OCI-LY1 (cell line): ENCODE data around the gene TMEM184A.

Experiments used
- CTCF ChIP-seq: fragments of 200-600 bp; sonication (generic), shearing (Covaris generic); IDR thresholded peaks from 2 replicates; pipeline ENCODE4 v1.5.1; 2017; ENCODE audit warnings: mild to moderate bottlenecking, antibody characterized with exemption, low read length, moderate library complexity, mixed read lengths
- EZH2 ChIP-seq: fragments of 200-600 bp; sonication (generic), shearing (Covaris generic); IDR thresholded peaks from 2 replicates; pipeline ENCODE4 v1.8.0; 2017; ENCODE audit warnings: borderline replicate concordance, mixed run types, mild to moderate bottlenecking, antibody characterized with exemption, low read length, moderate library complexity, mixed read lengths

- TF ChIP-seq CTCF (no peak), EZH2 (no peak)
These were observed 11.7 kb downstream of the TMEM184A start for GRCh38 chr7:1544178-1544895.
